Measurements from ENCODE around the gene TRABD2B.

Gene TRABD2B

GRCh38 chr1:47970882-47971281, 26.3 kb downstream of the TRABD2B start:
- Histone ChIP-seq H3K4me3 (replicated peaks; ENCODE audit: low read depth, low read length) (no peak overlapping the region), H3K27me3 (replicated peaks; ENCODE audit: control insufficient read depth, insufficient read depth, low read length) (peaks cover 2% of the 10 kb centered on the region), H3K36me3 (ENCODE audit: control insufficient read depth, insufficient read depth, low read length) (no peaks in the 10 kb centered on the region)
- no peak for TF ChIP-seq CTCF (IDR thresholded peaks at IDR 0.05; ENCODE audit: insufficient read depth, low read length, poor library complexity, severe bottlenecking)
- no peak for DNase-seq (ENCODE audit: extremely low read depth, insufficient read length)

GRCh38 chr1:47969478-47969877, 27.7 kb downstream of the TRABD2B start:
- no peak for DNase-seq (ENCODE audit: extremely low read depth, insufficient read length)
- Histone ChIP-seq H3K36me3 (ENCODE audit: control insufficient read depth, insufficient read depth, low read length) (no peaks in the 10 kb centered on the region), H3K4me3 (replicated peaks; ENCODE audit: low read depth, low read length) (no peak overlapping the region), H3K27me3 (replicated peaks; ENCODE audit: control insufficient read depth, insufficient read depth, low read length) (peaks cover 2% of the 10 kb centered on the region)
- no peak for TF ChIP-seq CTCF (IDR thresholded peaks at IDR 0.05; ENCODE audit: insufficient read depth, low read length, poor library complexity, severe bottlenecking)

- TF ChIP-seq CTCF (IDR thresholded peaks at IDR 0.05; ENCODE audit: insufficient read depth, low read length, poor library complexity, severe bottlenecking): no peak
Observed at GRCh38 chr1:47968556-47968888, 28.7 kb downstream of the TRABD2B start.

GRCh38 chr1:47967864-47968555, 29.2 kb downstream of the TRABD2B start:
- no peak for TF ChIP-seq CTCF (IDR thresholded peaks at IDR 0.05; ENCODE audit: insufficient read depth, low read length, poor library complexity, severe bottlenecking)

More at GRCh38 chr1:47968556-47968888, 28.7 kb downstream of the TRABD2B start:
- H3K27me3 ChIP-seq (replicated peaks; ENCODE audit: control insufficient read depth, insufficient read depth, low read length): peaks cover 2% of the 10 kb centered on the region
- no peaks in the 10 kb centered on the region for H3K36me3 ChIP-seq (ENCODE audit: control insufficient read depth, insufficient read depth, low read length)
- no peak overlapping the region for H3K4me3 ChIP-seq (replicated peaks; ENCODE audit: low read depth, low read length)
- DNase-seq (ENCODE audit: extremely low read depth, insufficient read length): no peak

GRCh38 chr1:47965816-47966215, 31.4 kb downstream of the TRABD2B start:
- DNase-seq (ENCODE audit: extremely low read depth, insufficient read length): no peak
- Histone ChIP-seq H3K4me3 (replicated peaks; ENCODE audit: low read depth, low read length) (no peak overlapping the region), H3K27me3 (replicated peaks; ENCODE audit: control insufficient read depth, insufficient read depth, low read length) (no peaks in the 10 kb centered on the region; the same call in none of the 2 replicates), H3K36me3 (ENCODE audit: control insufficient read depth, insufficient read depth, low read length) (no peaks in the 10 kb centered on the region)
- TF ChIP-seq CTCF (IDR thresholded peaks at IDR 0.05; ENCODE audit: insufficient read depth, low read length, poor library complexity, severe bottlenecking): no peak

More at GRCh38 chr1:47967864-47968555, 29.2 kb downstream of the TRABD2B start:
- H3K36me3 ChIP-seq (ENCODE audit: control insufficient read depth, insufficient read depth, low read length): no peaks in the 10 kb centered on the region
- no peak for DNase-seq (ENCODE audit: extremely low read depth, insufficient read length)
- no peak overlapping the region for H3K4me3 ChIP-seq (replicated peaks; ENCODE audit: low read depth, low read length)
- H3K27me3 ChIP-seq (replicated peaks; ENCODE audit: control insufficient read depth, insufficient read depth, low read length): peaks cover 2% of the 10 kb centered on the region

- DNase-seq (ENCODE audit: extremely low read depth, insufficient read length): no peak
- Histone ChIP-seq H3K36me3 (ENCODE audit: control insufficient read depth, insufficient read depth, low read length) (no peaks in the 10 kb centered on the region), H3K27me3 (replicated peaks; ENCODE audit: control insufficient read depth, insufficient read depth, low read length) (no peaks in the 10 kb centered on the region; the same call in 1 of the 2 replicates), H3K4me3 (replicated peaks; ENCODE audit: low read depth, low read length) (no peak overlapping the region)
- TF ChIP-seq CTCF (IDR thresholded peaks at IDR 0.05; ENCODE audit: insufficient read depth, low read length, poor library complexity, severe bottlenecking): no peak
Observed at GRCh38 chr1:47964636-47965035, 32.5 kb downstream of the TRABD2B start.
